ENCODE measurements around the gene LMX1A.

- TF ChIP-seq CTCF (IDR thresholded peaks at IDR 0.05): no peak
- no peak for TF ChIP-seq EZH2 (IDR thresholded peaks at IDR 0.05; ENCODE audit: borderline replicate concordance, insufficient read depth, low read depth, low read length, poor library complexity, severe bottlenecking)
Measured at GRCh38 chr1:165182975-165183374, 173.5 kb downstream of the LMX1A start.

All from B cell (primary cell).